Nephron (organoid): ENCODE data around the gene RIBC2.

Source experiments
- H3K27ac Mint-ChIP-seq, 3 experiments: 2 replicates each; pipeline ENCODE4 v1.8.0; 2020; ENCODE audit warnings: mixed read lengths in 3 of 3, mild to moderate bottlenecking in 2 of 3, moderate library complexity in 1 of 3
- H3K27me3 Mint-ChIP-seq: 2 replicates; pipeline ENCODE4 v1.8.0; 2021; ENCODE audit warnings: low read depth, mild to moderate bottlenecking, moderate library complexity, mixed read lengths
- H3K36me3 Mint-ChIP-seq: 2 replicates; pipeline ENCODE4 v1.8.0; 2020; ENCODE audit warnings: low read depth, mixed read lengths
- H3K4me1 Mint-ChIP-seq: 2 replicates; pipeline ENCODE4 v1.8.0; 2020; ENCODE audit warnings: mixed read lengths
- H3K4me3 Mint-ChIP-seq, 3 experiments: 2 replicates each; pipeline ENCODE4 v1.8.0; 2020; ENCODE audit warnings: mild to moderate bottlenecking in 3 of 3, mixed read lengths in 3 of 3, moderate library complexity in 2 of 3
- H3K9me3 Mint-ChIP-seq: 2 replicates; pipeline ENCODE4 v1.8.0; 2020; ENCODE audit warnings: mixed read lengths
- TF ChIP-seq, protein P1 (sequence below), 3 experiments: fragments of 200-600 bp; sonication (generic); IDR thresholded peaks; one replicate each; pipeline ENCODE4 v1.5.0; 2021; ENCODE audit warnings: antibody characterized with exemption in 3 of 3; ENCODE audit not compliant: unreplicated experiment in 3 of 3

RIBC2 gene

DNA sequence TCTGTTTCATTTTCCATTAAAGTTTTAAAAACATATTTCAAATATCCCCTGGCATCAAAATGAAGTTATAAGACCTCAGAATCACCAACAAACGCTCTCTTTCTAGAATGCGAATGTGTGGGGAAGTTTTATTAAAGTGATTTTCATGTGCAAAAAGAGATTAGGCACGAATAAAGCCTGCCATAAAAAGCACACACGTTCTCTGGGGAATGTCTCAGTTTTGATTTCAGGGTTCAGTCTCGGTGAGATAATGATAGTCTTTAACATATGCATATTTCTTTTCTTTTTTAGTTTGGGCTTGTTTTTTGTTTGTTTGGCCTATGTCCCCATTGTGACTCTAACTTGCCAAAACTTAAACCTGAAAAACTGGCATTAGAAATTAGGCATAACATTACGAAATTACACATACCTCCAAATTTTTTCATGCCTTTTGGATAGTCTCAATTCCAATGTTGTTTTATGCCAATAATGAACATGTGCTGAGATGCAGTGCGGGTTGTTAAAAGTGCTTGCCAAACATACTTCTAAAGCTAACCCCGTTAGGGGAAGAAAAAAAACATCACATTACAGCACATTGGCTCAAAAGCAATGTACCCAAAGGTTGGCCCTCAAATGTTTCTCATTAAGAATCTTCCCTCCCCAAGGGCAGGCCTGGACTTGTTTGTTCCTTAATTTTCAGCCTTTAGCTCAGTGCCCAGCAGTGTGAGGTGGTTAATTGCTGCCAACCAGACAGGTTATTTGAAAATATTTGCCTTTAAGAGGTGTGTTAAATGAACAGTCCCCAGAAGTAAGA is 56.0 kb downstream of the RIBC2 start:
- Mint-ChIP-seq H3K4me1 (peaks cover 49% of the 10 kb centered on the region), H3K4me3 (peak overlapping the region in 1 of 3 experiments; percentile 14), H3K36me3 (peaks cover 7% of the 10 kb centered on the region), H3K27me3 (no peaks in the 10 kb centered on the region), H3K27ac (peak overlapping the region; percentile 50 to 92 (median 66)), H3K9me3 (peaks cover 13% of the 10 kb centered on the region)
- TF ChIP-seq, protein P1, sequence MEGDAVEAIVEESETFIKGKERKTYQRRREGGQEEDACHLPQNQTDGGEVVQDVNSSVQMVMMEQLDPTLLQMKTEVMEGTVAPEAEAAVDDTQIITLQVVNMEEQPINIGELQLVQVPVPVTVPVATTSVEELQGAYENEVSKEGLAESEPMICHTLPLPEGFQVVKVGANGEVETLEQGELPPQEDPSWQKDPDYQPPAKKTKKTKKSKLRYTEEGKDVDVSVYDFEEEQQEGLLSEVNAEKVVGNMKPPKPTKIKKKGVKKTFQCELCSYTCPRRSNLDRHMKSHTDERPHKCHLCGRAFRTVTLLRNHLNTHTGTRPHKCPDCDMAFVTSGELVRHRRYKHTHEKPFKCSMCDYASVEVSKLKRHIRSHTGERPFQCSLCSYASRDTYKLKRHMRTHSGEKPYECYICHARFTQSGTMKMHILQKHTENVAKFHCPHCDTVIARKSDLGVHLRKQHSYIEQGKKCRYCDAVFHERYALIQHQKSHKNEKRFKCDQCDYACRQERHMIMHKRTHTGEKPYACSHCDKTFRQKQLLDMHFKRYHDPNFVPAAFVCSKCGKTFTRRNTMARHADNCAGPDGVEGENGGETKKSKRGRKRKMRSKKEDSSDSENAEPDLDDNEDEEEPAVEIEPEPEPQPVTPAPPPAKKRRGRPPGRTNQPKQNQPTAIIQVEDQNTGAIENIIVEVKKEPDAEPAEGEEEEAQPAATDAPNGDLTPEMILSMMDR (IDR thresholded peaks at IDR 0.05; ENCODE audit: unreplicated experiment in 3 of 3): no peak

DNA sequence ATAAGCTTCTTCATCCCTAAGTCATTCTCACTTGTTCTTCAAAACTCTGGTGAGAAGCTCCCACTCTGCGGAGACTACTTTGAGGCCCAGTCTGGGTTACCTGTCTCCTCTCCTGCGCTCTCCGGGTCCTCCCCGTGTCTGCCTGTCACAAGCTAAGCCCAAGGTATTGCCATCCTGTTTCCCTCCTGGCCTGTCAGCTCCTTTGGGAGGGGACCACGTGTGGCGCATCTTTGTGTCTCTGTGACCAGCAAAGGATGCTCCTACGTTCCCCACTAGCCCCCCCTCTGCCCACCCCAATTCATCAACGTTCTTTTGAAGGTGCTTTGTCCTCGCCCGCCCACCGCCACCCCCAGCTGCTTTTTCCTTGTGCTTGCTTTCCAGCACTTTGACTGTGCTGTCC is 57.4 kb downstream of the RIBC2 start:
- Mint-ChIP-seq H3K4me1 (peaks cover 51% of the 10 kb centered on the region), H3K36me3 (peaks cover 5% of the 10 kb centered on the region), H3K4me3 (no peak overlapping the region), H3K27me3 (peaks cover 5% of the 10 kb centered on the region), H3K9me3 (peaks cover 7% of the 10 kb centered on the region), H3K27ac (peak overlapping the region; percentile 7 to 83 (median 59))
- TF ChIP-seq, protein P1 (IDR thresholded peaks at IDR 0.05; ENCODE audit: unreplicated experiment in 3 of 3): no peak

DNA sequence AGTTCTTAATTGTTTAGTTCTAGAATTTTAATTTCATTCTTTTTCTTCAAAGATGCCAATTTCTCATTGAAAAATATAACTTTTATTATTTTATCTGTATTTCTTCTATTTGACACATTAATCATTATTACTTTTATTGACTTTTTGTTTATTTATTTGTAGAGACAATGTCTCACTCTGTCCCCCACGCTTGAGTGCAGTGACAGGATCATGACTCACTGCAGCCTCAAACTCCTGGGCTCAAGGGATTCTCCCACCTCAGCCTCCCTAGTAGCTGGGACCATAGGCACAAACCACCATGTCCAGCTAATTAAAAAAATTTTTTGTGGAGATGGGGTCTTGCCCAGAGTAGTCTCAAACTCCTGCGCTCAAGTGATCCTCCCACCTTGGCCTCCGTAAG is 58.9 kb downstream of the RIBC2 start:
- no peak overlapping the region for H3K4me3 Mint-ChIP-seq
- H3K9me3 Mint-ChIP-seq: peaks cover 4% of the 10 kb centered on the region
- no peaks in the 10 kb centered on the region for H3K36me3 Mint-ChIP-seq
- peak overlapping the region in 1 of 3 experiments; percentile 87 for H3K27ac Mint-ChIP-seq
- H3K27me3 Mint-ChIP-seq: peaks cover 9% of the 10 kb centered on the region
- TF ChIP-seq, protein P1 (IDR thresholded peaks at IDR 0.05; ENCODE audit: unreplicated experiment in 3 of 3): no peak
- H3K4me1 Mint-ChIP-seq: peaks cover 53% of the 10 kb centered on the region

DNA sequence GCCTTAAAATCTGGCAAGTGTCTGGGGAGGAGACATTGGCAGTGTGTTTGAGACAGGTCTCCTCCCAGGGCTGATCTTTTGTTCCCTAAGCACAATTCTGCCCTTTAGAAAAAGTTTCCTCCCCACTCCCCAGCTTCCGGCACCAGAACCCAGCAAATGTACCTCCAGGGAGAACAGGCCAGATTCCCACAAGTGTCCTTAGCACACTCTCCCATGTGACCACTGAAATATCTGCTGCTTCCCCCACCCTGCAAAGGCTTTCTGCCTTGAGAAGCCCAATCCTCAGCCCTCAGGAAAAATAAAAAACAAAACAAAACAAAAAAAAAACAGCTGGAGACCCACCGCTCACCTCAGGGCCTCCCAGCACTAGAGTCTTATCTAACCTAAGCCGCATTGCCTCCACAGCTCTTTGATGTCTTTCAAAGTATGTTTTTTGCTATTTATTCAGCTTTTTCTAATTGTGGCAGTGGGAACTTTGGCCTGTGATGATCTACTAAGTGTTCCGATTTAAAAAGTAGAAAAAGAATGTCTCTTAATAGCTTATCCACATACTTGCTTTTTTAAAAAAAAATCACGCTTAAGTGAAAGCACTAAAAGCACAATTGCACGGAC is 60.2 kb downstream of the RIBC2 start:
- Mint-ChIP-seq H3K27ac (peak overlapping the region; percentile 87 to 88 (median 87)), H3K4me1 (peaks cover 55% of the 10 kb centered on the region), H3K36me3 (no peaks in the 10 kb centered on the region), H3K27me3 (peaks cover 9% of the 10 kb centered on the region), H3K9me3 (peaks cover 2% of the 10 kb centered on the region), H3K4me3 (no peak overlapping the region)
- TF ChIP-seq, protein P1 (IDR thresholded peaks at IDR 0.05; ENCODE audit: unreplicated experiment in 3 of 3): no peak

DNA sequence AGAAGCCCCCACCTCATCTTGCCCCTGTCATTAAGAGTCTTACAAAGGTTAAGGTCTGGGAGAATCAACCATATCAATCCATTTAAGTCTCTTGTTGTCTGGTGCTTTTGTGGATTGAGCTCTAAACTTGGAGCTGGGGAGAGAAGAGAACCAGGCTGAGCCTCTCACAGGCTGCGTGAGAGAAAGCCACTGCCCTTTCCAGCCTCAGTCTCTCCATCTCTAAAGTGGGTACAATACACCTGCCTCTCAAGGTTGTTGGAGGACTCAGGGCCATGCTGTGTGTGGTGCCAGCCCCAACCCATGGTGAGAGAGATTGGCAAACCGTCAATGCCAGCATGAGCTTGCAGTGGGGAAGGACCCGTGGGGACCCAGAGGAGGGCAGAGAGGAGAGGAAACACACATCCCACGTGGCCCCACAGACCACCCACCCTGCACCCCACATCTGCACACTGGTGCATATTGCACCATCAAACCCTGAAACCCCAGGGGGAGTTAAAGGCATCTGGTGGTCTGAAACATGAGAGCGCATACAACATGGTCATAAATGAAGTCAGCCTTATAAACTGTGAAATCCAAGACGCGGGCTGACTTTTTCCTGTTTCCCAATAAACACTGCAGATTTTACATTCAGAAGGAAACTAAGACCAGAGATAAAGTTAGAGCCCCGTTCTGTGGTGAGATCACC is 61.7 kb downstream of the RIBC2 start:
- no peaks in the 10 kb centered on the region for H3K36me3 Mint-ChIP-seq
- peaks cover 9% of the 10 kb centered on the region for H3K27me3 Mint-ChIP-seq
- H3K9me3 Mint-ChIP-seq: peaks cover 2% of the 10 kb centered on the region
- H3K4me1 Mint-ChIP-seq: peaks cover 42% of the 10 kb centered on the region
- H3K27ac Mint-ChIP-seq: peak overlapping the region; percentile 78 to 88 (median 87)
- TF ChIP-seq, protein P1 (IDR thresholded peaks at IDR 0.05; ENCODE audit: unreplicated experiment in 3 of 3): no peak
- peak overlapping the region in 1 of 3 experiments; percentile 10 for H3K4me3 Mint-ChIP-seq
